GM12878 (cell line): ENCODE data around the gene CCZ1B. TPM values are rescaled to one million over a fixed set of nuclear protein-coding genes. Genes with fewer than 3 reads are reported as not detected.
A peak's percentile ranks its signal among the peaks of the same experiment; 100 is the strongest.
"Not testable (repeated sequence)": the region's sequence is repeated elsewhere in the genome, so short reads cannot be mapped to it uniquely, and the experiment has no call there.

Source experiments
- ATAC-seq: fragments of 200-7000 bp; cut with Tn5 transposase; 3 replicates; pipeline ENCODE4 v1.9.1; 2020; ENCODE audit warnings: mild to moderate bottlenecking, moderate library complexity
- BruUV-seq: library from RNA; stranded (reverse); fragments of 400-500 nt; replicated peaks from 2 replicates; lab custom pipeline; 2021; lab: Mats Ljungman, UMichigan
- CTCF ChIA-PET: fragments of 300-600 bp; sonication (Branson Sonifier 250); formaldehyde crosslinking; extraction: SDS; loops from one replicate; lab custom pipeline; 2021; ENCODE audit warnings: inconsistent platforms; lab: Yijun Ruan, JAX
- POLR2A ChIA-PET: fragments of 350-600 bp; formaldehyde crosslinking; extraction: SDS; loops from one replicate; lab custom pipeline; 2021; ENCODE audit warnings: inconsistent platforms; lab: Charles Lee
- RAD21 ChIA-PET: fragments of 300-600 bp; sonication (Branson Sonifier 250); formaldehyde crosslinking; loops from one replicate; lab custom pipeline; 2023; ENCODE audit warnings: antibody characterized with exemption; ENCODE audit not compliant: unreplicated experiment; lab: Charles Lee
- SMC1A ChIA-PET: fragments of 300-600 bp; sonication (Branson Sonifier 250); formaldehyde crosslinking; loops from one replicate; lab custom pipeline; 2023; ENCODE audit not compliant: unreplicated experiment, uncharacterized antibody; lab: Charles Lee
- DNase-seq: peaks from one replicate; pipeline ENCODE4 v3.0.0-alpha.2; 2011; ENCODE audit warnings: low read depth, low spot score
- FAIRE-seq: peaks from 3 replicates; lab custom pipeline; 2011; peaks lifted over from hg19 to GRCh38; lab: Jason Lieb, UNC
- H2AFZ ChIP-seq: 2 replicates; pipeline ENCODE4 v1.6.0; 2011; ENCODE audit warnings: low read depth, low read length, control low read depth; ENCODE audit not compliant: control insufficient read depth
- H3K27ac ChIP-seq: 2 replicates; pipeline ENCODE4 v1.5.1; 2011; ENCODE audit warnings: control low read depth; ENCODE audit not compliant: control insufficient read depth, insufficient read depth
- H3K27me3 ChIP-seq, 2 experiments: replicated peaks in 1 of 2; 2 replicates each; pipeline versions ENCODE4 v1.6.0 to v1.6.1; 2011; ENCODE audit warnings: low read length in 1 of 2; ENCODE audit not compliant: control insufficient read depth in 2 of 2, insufficient read depth in 2 of 2
- H3K36me3 ChIP-seq, 2 experiments: 2 replicates each; pipeline ENCODE4 v1.5.1; 2011; ENCODE audit warnings: low read length in 1 of 2; ENCODE audit not compliant: control insufficient read depth in 2 of 2, insufficient read depth in 2 of 2
- H3K4me1 ChIP-seq: 2 replicates; pipeline ENCODE4 v1.6.1; 2011; ENCODE audit warnings: mild to moderate bottlenecking, low read length, moderate library complexity, mixed read lengths; ENCODE audit not compliant: control insufficient read depth, insufficient read depth
- H3K4me2 ChIP-seq: 2 replicates; pipeline ENCODE4 v1.6.0; 2011; ENCODE audit warnings: control low read depth; ENCODE audit not compliant: control insufficient read depth, insufficient read depth
- H3K4me3 ChIP-seq: fragments of 200-600 bp; sonication (generic); 2 replicates; pipeline ENCODE4 v1.5.1; 2016
- H3K79me2 ChIP-seq: 2 replicates; pipeline ENCODE4 v1.6.0; 2011; ENCODE audit warnings: low read length; ENCODE audit not compliant: control insufficient read depth, insufficient read depth
- H3K9ac ChIP-seq: 2 replicates; pipeline ENCODE4 v1.8.0; 2011; ENCODE audit warnings: low read length, control low read depth, mixed read lengths; ENCODE audit not compliant: control insufficient read depth, insufficient read depth
- H3K9me3 ChIP-seq: replicated peaks from 3 replicates; pipeline ENCODE4 v1.5.1; 2011; ENCODE audit warnings: mild to moderate bottlenecking, low read length; ENCODE audit not compliant: control insufficient read depth, insufficient read depth
- H4K20me1 ChIP-seq: 2 replicates; pipeline ENCODE4 v1.6.0; 2011; ENCODE audit not compliant: control insufficient read depth, insufficient read depth
- CTCF ChIP-seq, 3 experiments: IDR thresholded peaks in 2 of 3; conservative IDR thresholded peaks in 1 of 3; 2 replicates each; pipeline ENCODE4 v1.5.1; 2011; ENCODE audit warnings: low read depth in 3 of 3, low read length in 3 of 3, mild to moderate bottlenecking in 3 of 3, control low read depth in 2 of 3, moderate library complexity in 2 of 3, inconsistent platforms in 1 of 3, mixed read lengths in 1 of 3; ENCODE audit not compliant: control insufficient read depth in 2 of 3, insufficient read depth in 1 of 3; ENCODE audit errors: extremely low read depth in 1 of 3
- RAD21 ChIP-seq: IDR thresholded peaks from 2 replicates; pipeline ENCODE4 v1.6.1; 2011; ENCODE audit warnings: mild to moderate bottlenecking, low read depth, low read length, moderate library complexity; ENCODE audit not compliant: insufficient read depth
- RELA ChIP-seq: fragments of 450-650 bp; IDR thresholded peaks from 2 replicates; pipeline ENCODE4 v1.8.0; 2014; ENCODE audit warnings: borderline replicate concordance; ENCODE audit not compliant: partially characterized antibody
- SMC3 ChIP-seq: IDR thresholded peaks from 2 replicates; pipeline ENCODE4 v1.6.1; 2011; ENCODE audit warnings: low read length, improper control_type of control experiment, borderline replicate concordance
- WGBS: methylation state at CpG from one replicate; pipeline ENCODE4 v1.1.6; 2016; ENCODE audit warnings: low lambda C conversion rate; ENCODE audit not compliant: insufficient replicate concordance, insufficient coverage; ENCODE audit errors: missing lambda C conversion rate; 5-methylcytosine and 5-hydroxymethylcytosine counted together
- in situ Hi-C: fragments of 300-500 bp; cut with MboI; formaldehyde crosslinking; loops from 9 replicates; pipeline ENCODE4 v1.14.3; 2018; ENCODE audit warnings: mixed read lengths
- intact Hi-C: fragments of 100-400 bp; cut with micrococcal nuclease; formaldehyde crosslinking; loops from one replicate; pipeline ENCODE4 v1.14.2; 2022; ENCODE audit not compliant: unreplicated experiment
- polyA plus RNA-seq, 11 experiments: library from polyadenylated mRNA; depleted of rRNA in 4 of 11; unstranded in 6 of 11; stranded (reverse) in 5 of 11; fragments of >200 nt; fragmentation: Nextera tagmentation in 4 of 11; fragmentation: Illumina TruSeq in 1 of 11; extraction: Ambion mirVana in 4 of 11; extraction: Trizol in 1 of 11; gene quantifications; 1 replicate in 1 of 11; 2 replicates in 10 of 11; pipeline versions ENCODE4 v1.2.1 to v1.2.3, GENCODE V29; 2011 to 2016; ENCODE audit warnings: inconsistent platforms in 2 of 11, missing spikeins in 2 of 11, low read depth in 1 of 11
- total RNA-seq, 4 experiments: library from RNA; depleted of rRNA in 3 of 4; stranded (reverse); fragments of >200 nt in 3 of 4; fragmentation: Illumina TruSeq in 1 of 4; extraction: Trizol in 1 of 4; gene quantifications; 2 replicates each; pipeline versions ENCODE4 v1.2.1 to v1.2.3, GENCODE V29; 2013 to 2021

The CCZ1B gene
- total and polyA plus RNA-seq, 10 of the 15 experiments (the other 5 are each of a cell fraction or from before 2014, with no cell fraction given), result 18.0 to 91.6 (median 35.2) TPM

- H3K9me3 ChIP-seq, H3K4me3 ChIP-seq, CTCF ChIA-PET, H4K20me1 ChIP-seq, H3K4me2 ChIP-seq, BruUV-seq, RAD21 ChIA-PET, DNase-seq, H3K36me3 ChIP-seq, H3K27me3 ChIP-seq, FAIRE-seq, H3K27ac ChIP-seq, H3K79me2 ChIP-seq, SMC1A ChIA-PET, H3K9ac ChIP-seq, ATAC-seq, in situ Hi-C loops, H3K4me1 ChIP-seq, intact Hi-C loops, H2AFZ ChIP-seq, POLR2A ChIA-PET: not testable (repeated sequence)
- WGBS, result 83% methylated on average over 11 of the region's 13 CpGs
Measured at GRCh38 chr7:6862876-6863275, 36.8 kb upstream of the CCZ1B start.

- not testable (repeated sequence) for H3K79me2 ChIP-seq
- TF ChIP-seq SMC3, result peak; percentile 51
- TF ChIP-seq RELA, result peak; percentile 10
- TF ChIP-seq RAD21, result peak; percentile 64
- peak; percentile 51 to 72 (median 51) for TF ChIP-seq CTCF (IDR thresholded peaks at IDR 0.05 in 2 of 3, conservative IDR thresholded peaks at IDR 0.05 in 1 of 3; ENCODE audit: control insufficient read depth in 2 of 3, extremely low read depth in 1 of 3, insufficient read depth in 1 of 3, low read depth in 3 of 3, low read length in 3 of 3)
- TF ChIP-seq, all 136 proteins: peak for 4; not testable (repeated sequence) for 132
- H3K27ac ChIP-seq, H4K20me1 ChIP-seq, H3K4me2 ChIP-seq, FAIRE-seq, H2AFZ ChIP-seq, H3K4me3 ChIP-seq, BruUV-seq, ATAC-seq, H3K4me1 ChIP-seq, SMC1A ChIA-PET, in situ Hi-C loops, H3K36me3 ChIP-seq, H3K9ac ChIP-seq, H3K27me3 ChIP-seq, RAD21 ChIA-PET, H3K9me3 ChIP-seq: not testable (repeated sequence)
- ChIA-PET CTCF (interaction anchor here (1.0 to 1.2 kb wide), 3 partner anchors 73 to 1002 kb away, joined by 3 read pairs; no protein-coding TSS in a partner anchor), POLR2A (interaction anchor here (0.6 kb wide), 1 partner anchor 345 kb away, joined by 3 read pairs; no protein-coding TSS in a partner anchor)
- WGBS, result 4% methylated on average over 14 of the region's 14 CpGs
- intact Hi-C loops, result loop anchor here (5.0 to 10.0 kb wide), 2 partner anchors 341 to 533 kb away; no protein-coding TSS in a partner anchor
- DNase-seq, result peak; percentile 2
Measured at GRCh38 chr7:6857721-6858314, 31.7 kb upstream of the CCZ1B start.

- H3K4me1 ChIP-seq, H3K4me2 ChIP-seq, H3K79me2 ChIP-seq, H4K20me1 ChIP-seq, H3K9me3 ChIP-seq, H3K27ac ChIP-seq, DNase-seq, H2AFZ ChIP-seq, POLR2A ChIA-PET, H3K36me3 ChIP-seq, H3K9ac ChIP-seq, H3K27me3 ChIP-seq, RAD21 ChIA-PET, in situ Hi-C loops, H3K4me3 ChIP-seq, ATAC-seq, BruUV-seq, FAIRE-seq, SMC1A ChIA-PET: not testable (repeated sequence)
- intact Hi-C loops, result loop anchor here (5.0 to 10.0 kb wide), 2 partner anchors 338 to 531 kb away; no protein-coding TSS in a partner anchor
- CTCF ChIA-PET, result interaction anchor here (1.1 kb wide), 1 partner anchor 537 kb away, joined by 3 read pairs; no protein-coding TSS in a partner anchor
- 26% methylated on average over 7 of the region's 47 CpGs for WGBS
Measured at GRCh38 chr7:6855563-6856131, 29.6 kb upstream of the CCZ1B start.
